ENCODE measurements around the gene PTPN6.

GRCh38 chr12:7004840-7005239 lies 53.7 kb downstream of the PTPN6 start:
- TF ChIP-seq CTCF (IDR thresholded peaks at IDR 0.05), result no peak
- no peak for TF ChIP-seq POLR2AphosphoS5 (IDR thresholded peaks at IDR 0.05; ENCODE audit: low read depth, low read length)
- no peak for TF ChIP-seq REST (IDR thresholded peaks at IDR 0.05; ENCODE audit: insufficient read depth in 1 of 2, low read depth in 2 of 2, low read length in 1 of 2)
- no peak for TF ChIP-seq TCF7L2 (IDR thresholded peaks at IDR 0.05; ENCODE audit: low read depth, low read length)
- TF ChIP-seq SIN3A (IDR thresholded peaks at IDR 0.05; ENCODE audit: borderline replicate concordance, insufficient read depth, low read depth, low read length), result no peak

Measured in Panc1 (cell line).